ENCODE data around the gene EIF2S1.
A peak's percentile ranks its signal among the peaks of the same experiment; 100 is the strongest.
"Not testable (repeated sequence)": the region's sequence is repeated elsewhere in the genome, so short reads cannot be mapped to it uniquely, and the experiment has no call there.

EIF2S1 gene

GRCh38 chr14:67359775-67360469, at the start of gene EIF2S1, which contains the start of gene ATP6V1D:
Gene EIF2S1, plus strand, starts transcription at chr14:67360328. Its CDS starts 4,440 bp downstream, at chr14:67364768.
Gene ATP6V1D, minus strand, starts transcription at chr14:67359804. Its CDS starts 106 bp downstream, at chr14:67359698.
- peak; percentile 94 to 100 (median 99) for DNase-seq

- no peak for DNase-seq
Observed at GRCh38 chr14:67311868-67312267, 48.3 kb upstream of the EIF2S1 start.

- DNase-seq = no peak
Observed at GRCh38 chr14:67313153-67313552, 47.0 kb upstream of the EIF2S1 start.

GRCh38 chr14:67317822-67318221, 42.3 kb upstream of the EIF2S1 start:
- DNase-seq = no peak

DNA sequence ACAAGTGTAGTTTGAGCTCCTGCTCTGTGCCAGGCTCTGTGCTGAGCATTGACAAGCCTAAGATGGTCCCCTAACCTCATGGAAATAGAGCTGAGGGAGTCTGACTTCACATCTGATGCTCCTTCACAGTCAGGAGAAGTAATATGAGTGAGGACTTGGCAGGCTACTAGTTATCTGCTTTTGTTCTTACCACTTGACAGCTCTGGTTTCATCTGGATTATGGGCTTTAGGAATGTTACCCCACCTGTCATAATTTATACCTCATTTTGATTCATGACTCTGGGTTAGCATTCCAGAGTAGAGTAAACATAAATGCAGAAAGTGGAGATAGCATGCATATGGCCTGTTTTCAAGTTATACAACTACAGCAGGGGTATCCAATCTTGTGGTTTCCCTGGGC, 41.0 kb upstream of the EIF2S1 start:
- no peak for DNase-seq

DNA sequence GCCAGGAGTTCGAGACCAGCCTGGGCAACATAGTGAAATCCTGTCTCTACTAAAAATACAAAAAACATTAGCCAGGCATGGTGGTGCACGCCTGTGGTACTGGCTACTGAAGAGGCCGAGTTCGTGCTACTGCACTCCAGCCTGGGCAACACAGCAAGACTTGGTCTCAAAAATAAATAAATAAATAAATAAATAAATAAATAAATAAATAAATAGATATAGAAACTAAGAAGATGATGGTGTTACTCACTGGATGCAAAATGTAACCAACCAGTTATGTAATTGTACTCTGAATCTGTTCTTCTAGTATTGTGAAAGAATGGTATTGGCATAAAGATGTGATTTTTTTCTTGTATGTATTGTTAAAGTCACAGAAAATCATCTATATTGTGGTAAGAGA, 30.5 kb upstream of the EIF2S1 start:
- DNase-seq = not testable (repeated sequence)

DNA sequence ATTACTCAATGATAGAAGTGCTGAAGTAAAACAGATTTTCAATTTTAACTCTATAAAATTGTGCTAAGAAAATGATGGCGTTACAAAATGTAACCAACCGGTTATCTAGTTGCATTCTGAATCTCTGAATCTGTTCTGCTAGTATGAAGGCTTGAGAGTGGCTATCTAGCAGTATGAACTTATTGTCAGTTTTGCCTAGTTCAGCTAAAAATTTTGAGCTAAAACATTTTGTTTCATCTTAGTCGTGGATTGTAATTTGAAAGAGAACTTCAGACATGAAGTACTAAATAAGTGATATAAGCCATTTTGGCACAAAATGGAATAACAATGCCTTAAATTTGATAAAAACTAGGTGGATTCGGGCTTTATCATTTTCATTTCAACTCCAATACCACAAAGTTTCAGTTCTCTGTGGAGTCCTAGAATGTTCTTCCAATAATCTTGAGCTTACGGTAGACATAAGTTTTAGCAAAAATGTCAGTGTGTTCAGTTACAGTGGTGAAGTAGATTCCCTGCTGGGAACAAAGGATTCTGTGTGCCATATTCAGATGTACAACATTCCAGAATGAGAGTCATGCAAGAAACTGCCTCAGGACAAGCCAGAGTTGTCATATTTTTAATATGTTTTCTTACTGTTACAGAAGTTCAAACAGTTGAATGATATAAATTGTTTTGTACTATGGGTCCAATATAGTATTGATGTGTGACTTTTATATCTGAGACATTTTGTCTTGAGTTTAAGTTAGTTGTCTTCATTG, 28.6 kb upstream of the EIF2S1 start:
- no peak for DNase-seq

GRCh38 chr14:67332468-67332867, 27.7 kb upstream of the EIF2S1 start:
- DNase-seq = no peak

DNA sequence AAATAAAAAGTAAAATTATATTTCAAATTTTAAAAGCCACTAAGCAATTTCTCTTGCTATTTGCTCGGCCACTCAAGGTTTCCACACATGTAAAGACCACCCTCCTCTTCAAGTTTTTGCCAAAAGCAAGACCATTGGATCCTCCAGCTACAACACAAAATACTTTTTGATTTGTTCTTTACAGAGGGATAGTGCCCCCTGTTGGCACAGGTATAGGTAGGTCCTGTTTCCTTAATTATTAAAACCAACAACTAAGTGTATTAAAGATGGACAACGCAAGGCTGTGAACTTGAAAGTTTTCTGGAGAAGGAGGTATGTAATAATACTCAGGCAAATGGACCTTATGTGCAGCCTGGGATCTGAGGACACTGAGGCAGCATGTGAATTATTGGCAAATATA, 24.3 kb upstream of the EIF2S1 start:
- no peak for DNase-seq

- not testable (repeated sequence) for DNase-seq
Observed at GRCh38 chr14:67341231-67341630, 18.9 kb upstream of the EIF2S1 start.

GRCh38 chr14:67343601-67344230, 16.4 kb upstream of the EIF2S1 start:
- no peak for DNase-seq

DNA sequence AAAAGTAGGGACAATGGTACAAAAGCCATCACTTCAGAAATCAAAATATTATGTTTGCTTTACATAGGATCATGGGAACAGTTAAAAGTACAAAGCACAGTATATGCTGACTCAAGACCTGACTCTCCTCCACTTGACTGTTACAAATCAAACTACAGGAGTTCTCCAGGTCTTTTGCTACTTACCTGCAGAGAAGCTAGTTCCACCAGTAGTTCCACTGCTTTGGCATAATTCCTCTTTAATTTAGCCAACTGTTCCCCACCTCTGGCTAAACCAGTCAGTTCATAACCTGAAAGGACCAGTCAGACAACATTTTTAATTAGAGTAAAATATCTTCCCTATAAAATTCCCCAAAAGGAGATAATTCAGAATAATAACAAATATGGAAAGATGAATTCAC, 14.5 kb upstream of the EIF2S1 start:
- DNase-seq = no peak

- no peak for DNase-seq
Observed at GRCh38 chr14:67352055-67352454, 8.1 kb upstream of the EIF2S1 start.

GRCh38 chr14:67357186-67357968, 2.8 kb upstream of the EIF2S1 start:
- DNase-seq = no peak

DNA sequence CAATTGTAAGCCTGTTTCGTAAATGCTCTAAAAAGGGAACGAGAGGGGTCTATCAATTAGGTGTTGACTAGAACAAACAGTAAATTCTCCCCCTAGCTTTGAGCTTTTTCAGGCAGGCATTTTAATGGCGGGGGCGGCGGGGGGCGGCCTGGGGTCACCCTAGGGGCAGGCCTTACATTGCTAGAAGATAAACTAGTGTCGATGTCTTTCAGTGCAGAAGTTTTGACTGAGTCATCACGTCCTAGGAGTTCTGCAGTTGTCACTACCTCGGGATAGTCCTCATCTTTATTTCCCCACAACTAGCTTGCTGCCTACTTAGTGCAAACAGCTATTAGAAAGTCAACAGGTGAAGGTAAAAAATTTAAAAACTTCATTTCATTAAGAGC, 2.2 kb upstream of the EIF2S1 start:
- no peak for DNase-seq

DNA sequence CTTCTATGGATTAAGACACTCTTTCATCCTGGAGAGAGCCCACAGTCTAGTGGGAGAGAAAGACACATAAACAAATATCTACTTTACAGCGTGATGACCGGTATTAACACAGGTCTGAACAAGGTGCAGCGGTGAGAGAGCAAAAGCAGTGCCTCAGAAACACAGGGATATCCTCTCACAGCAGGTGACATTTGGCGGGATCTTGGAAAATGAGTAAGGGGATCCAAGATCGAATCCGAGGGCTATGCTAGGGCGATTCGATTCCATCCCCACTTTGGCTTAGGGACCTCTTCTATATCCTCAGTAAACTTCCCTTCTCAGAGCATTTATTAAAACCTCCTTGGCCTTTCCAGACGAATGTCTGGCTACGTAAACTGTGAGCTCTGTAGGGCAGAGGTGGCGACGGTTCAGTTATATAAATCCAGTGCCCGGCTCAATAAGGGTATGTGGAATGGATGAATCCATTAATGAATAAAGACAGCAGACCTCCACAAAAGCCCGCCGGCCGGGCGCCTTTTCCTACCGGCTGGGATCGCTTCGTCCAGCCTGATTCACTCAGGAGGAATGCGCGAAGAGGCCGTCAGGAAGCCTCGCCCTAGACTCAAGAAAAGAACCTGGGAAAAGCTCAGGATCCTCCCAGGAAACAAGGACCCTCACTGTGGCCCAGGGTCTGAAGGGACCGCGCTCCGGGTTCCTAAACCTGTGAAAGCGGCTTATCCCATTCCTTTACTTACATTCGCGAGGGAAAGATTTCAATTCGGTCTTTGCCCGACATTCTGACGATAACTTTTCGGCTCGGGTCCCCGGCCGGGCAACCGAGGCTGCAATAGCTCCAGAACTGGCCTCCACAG, 979 bp upstream of the EIF2S1 start:
- peak in 5 of 51 donors; percentile 31 to 44 (median 38) for DNase-seq

- peak in 1 of 51 donors; percentile 62 for DNase-seq
Observed at GRCh38 chr14:67360470-67361206, 510 bp downstream of the EIF2S1 start.

- no peak for DNase-seq
Observed at GRCh38 chr14:67365476-67365875, 5.3 kb downstream of the EIF2S1 start.

DNA sequence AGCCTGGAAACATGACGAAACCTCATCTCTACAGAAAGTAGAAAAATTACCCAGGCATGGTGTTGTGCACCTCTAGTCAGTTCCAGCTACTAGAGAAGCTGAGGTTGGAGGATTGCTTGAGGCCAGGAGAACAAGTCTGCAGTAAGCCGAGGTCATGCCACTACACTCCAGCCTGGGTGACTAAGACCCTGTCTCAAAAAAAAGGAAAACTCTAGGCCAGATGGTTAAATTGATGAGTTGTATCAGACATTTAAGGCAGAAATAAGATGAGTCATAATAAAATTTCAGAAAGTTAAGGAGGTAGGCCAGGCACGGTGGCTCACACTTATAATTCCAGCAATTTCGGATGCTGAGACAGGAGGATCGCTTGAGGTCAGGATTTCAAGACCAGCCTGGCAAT, 10.7 kb downstream of the EIF2S1 start:
- DNase-seq = no peak

All from hypothalamus (tissue), 51 donors.